ENCODE results near the gene KASH5. TPM values are rescaled to one million over a fixed set of nuclear protein-coding genes. Genes with fewer than 3 reads are reported as not detected.

KASH5 gene
- total and polyA plus RNA-seq, 2 of the 13 experiments (the other 11 are each of a cell fraction or from before 2014, with no cell fraction given): not detected

DNA sequence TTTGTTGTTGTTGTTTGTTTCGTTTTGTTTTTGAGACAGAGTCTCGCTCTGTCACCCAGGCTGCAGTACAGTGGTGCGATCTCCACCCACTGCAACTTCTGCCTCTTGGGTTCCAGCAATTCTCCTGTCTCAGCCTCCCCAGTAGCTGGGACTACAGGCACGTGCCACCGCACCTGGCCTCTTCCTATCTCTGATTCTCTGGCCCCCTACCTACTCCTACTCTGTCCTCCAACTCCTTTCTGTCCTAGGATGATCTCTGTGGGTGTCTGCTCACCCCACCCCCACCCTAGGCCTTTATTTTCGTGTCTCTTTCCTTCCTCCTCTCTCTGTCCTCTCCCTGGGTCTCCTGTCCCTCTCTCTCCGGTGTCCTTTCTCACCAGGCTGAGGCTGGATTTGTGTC, 62.4 kb downstream of the KASH5 start:
- Histone ChIP-seq H3K4me1 (ENCODE audit: insufficient read depth, low read length) (peaks cover 39% of the 10 kb centered on the region), H3K9ac (ENCODE audit: insufficient read depth, low read depth, low read length) (peak overlapping the region; percentile 98), H3K9me3 (ENCODE audit: low read length) (no peaks in the 10 kb centered on the region), H3K27ac (ENCODE audit: extremely low read length, insufficient read depth, low read length) (peak overlapping the region; percentile 23), H2AFZ (ENCODE audit: low read length) (no peak overlapping the region), H3K4me2 (ENCODE audit: low read depth, low read length) (peak overlapping the region; percentile 92), H3K79me2 (ENCODE audit: insufficient read depth, low read length) (peaks cover 29% of the 10 kb centered on the region), H4K20me1 (ENCODE audit: insufficient read depth, low read length) (no peaks in the 10 kb centered on the region), H3K4me3 (replicated peaks in 1 of 3; ENCODE audit: insufficient read depth in 1 of 3, low read depth in 2 of 3, low read length in 3 of 3) (peak overlapping the region; percentile 74 to 98 (median 95)), H3K36me3 (replicated peaks in 1 of 2; ENCODE audit: control insufficient read depth in 1 of 2, insufficient read depth in 2 of 2, low read length in 2 of 2) (peaks cover 6 to 25% of the 10 kb centered on the region in 2 experiments; a peak in 3 of 5 replicates), H3K27me3 (ENCODE audit: control insufficient read depth in 1 of 2, insufficient read depth in 2 of 2, low read length in 2 of 2) (no peaks in the 10 kb centered on the region; a peak in 1 of 5 replicates)
- CTCF ChIA-PET (ENCODE audit: low intra/inter-chr PET ratio, low total read pairs): no interaction called here
- POLR2A ChIA-PET: interaction anchor here (2.4 kb wide), 1 partner anchor 45 kb away, joined by 17 read pairs; the partner anchor contains the start of gene RPS11
- FAIRE-seq: no peak
- ATAC-seq: no peak
- in situ Hi-C loops (cut with HindIII; ENCODE audit: extremely low pct_ligation_motif_present, low pct_unique_long_range_greater_than_20kb) (no loop called here), intact Hi-C loops (cut with micrococcal nuclease; ENCODE audit: unreplicated experiment) (no loop called here)
- WGBS (ENCODE audit: low lambda C conversion rate): 77% methylated on average over 7 of the region's 7 CpGs
- BruUV-seq (replicated peaks): no TSS peak
- TF ChIP-seq ZNF136 (CRISPR knock-in tag; IDR thresholded peaks at IDR 0.05; ENCODE audit: low read depth) (no peak), SMARCE1 (IDR thresholded peaks at IDR 0.05; ENCODE audit: borderline replicate concordance) (no peak), ZNF576 (CRISPR knock-in tag; IDR thresholded peaks at IDR 0.05) (no peak), TAF1 (CRISPR knock-in tag; IDR thresholded peaks at IDR 0.05) (no peak), ZNF781 (CRISPR knock-in tag; IDR thresholded peaks at IDR 0.05; ENCODE audit: borderline replicate concordance, not compliant biosample characterization) (no peak), THRA (CRISPR knock-in tag; IDR thresholded peaks at IDR 0.05; ENCODE audit: borderline replicate concordance) (no peak), KDM4B (CRISPR knock-in tag; IDR thresholded peaks at IDR 0.05) (no peak)
- TF ChIP-seq, protein P1, sequence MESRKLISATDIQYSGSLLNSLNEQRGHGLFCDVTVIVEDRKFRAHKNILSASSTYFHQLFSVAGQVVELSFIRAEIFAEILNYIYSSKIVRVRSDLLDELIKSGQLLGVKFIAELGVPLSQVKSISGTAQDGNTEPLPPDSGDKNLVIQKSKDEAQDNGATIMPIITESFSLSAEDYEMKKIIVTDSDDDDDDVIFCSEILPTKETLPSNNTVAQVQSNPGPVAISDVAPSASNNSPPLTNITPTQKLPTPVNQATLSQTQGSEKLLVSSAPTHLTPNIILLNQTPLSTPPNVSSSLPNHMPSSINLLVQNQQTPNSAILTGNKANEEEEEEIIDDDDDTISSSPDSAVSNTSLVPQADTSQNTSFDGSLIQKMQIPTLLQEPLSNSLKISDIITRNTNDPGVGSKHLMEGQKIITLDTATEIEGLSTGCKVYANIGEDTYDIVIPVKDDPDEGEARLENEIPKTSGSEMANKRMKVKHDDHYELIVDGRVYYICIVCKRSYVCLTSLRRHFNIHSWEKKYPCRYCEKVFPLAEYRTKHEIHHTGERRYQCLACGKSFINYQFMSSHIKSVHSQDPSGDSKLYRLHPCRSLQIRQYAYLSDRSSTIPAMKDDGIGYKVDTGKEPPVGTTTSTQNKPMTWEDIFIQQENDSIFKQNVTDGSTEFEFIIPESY (CRISPR knock-in tag; IDR thresholded peaks at IDR 0.05): no peak
- DNase-seq (ENCODE audit: low spot score): no peak

Data from HepG2 (cell line).